HL-60 (cell line): ENCODE data around the gene GPR34.

ENCODE experiments used
- CTCF ChIP-seq: IDR thresholded peaks from one replicate; pipeline ENCODE4 v1.5.1; 2011; ENCODE audit warnings: low read length, control low read depth, inconsistent platforms; ENCODE audit not compliant: insufficient read depth
- GABPA ChIP-seq: IDR thresholded peaks from 2 replicates; pipeline ENCODE4 v1.6.1; 2012; ENCODE audit warnings: low read depth
- POLR2AphosphoS5 ChIP-seq: IDR thresholded peaks from 2 replicates; pipeline ENCODE4 v1.6.1; 2012; ENCODE audit warnings: low read depth

- TF ChIP-seq POLR2AphosphoS5 (no peak), CTCF (no peak), GABPA (no peak)
Measured at GRCh38 chrX:41732260-41732659, 43.5 kb downstream of the GPR34 start.
